HG02970 (cell line): ENCODE data around the gene ADK.

Experiments
- ATAC-seq: cut with Tn5 transposase; IDR thresholded peaks from one replicate; pipeline ENCODE4 v1.9.1; 2021; ENCODE audit warnings: mild to moderate bottlenecking, moderate library complexity, moderate number of reproducible peaks; ENCODE audit not compliant: unreplicated experiment, low FRiP score

ADK gene

DNA sequence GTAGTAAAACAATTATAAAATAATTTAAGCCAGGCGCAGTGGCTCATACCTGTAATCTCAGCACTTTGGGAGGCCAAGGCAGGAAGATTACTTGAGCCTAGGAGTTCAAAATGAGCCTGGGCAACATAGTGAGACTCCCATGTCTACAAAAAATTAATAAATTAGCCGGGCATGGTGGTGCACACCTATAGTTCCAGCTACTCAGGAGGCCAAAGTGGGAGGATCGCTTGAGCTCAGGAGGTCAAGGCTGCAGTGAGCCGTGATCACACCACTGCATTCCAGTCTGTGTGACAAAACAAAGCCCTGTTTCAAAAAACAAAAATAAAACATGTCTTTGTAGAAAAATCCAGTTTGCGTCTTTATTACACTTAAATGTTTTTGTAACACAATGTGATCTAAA lies 533.4 kb downstream of the ADK start:
- no peak for ATAC-seq

- ATAC-seq = no peak
Observed at GRCh38 chr10:74685564-74685963, 534.5 kb downstream of the ADK start.

GRCh38 chr10:74690393-74690792 lies 539.4 kb downstream of the ADK start:
- no peak for ATAC-seq

- ATAC-seq = no peak
Observed at GRCh38 chr10:74691164-74691563, 540.1 kb downstream of the ADK start.

DNA sequence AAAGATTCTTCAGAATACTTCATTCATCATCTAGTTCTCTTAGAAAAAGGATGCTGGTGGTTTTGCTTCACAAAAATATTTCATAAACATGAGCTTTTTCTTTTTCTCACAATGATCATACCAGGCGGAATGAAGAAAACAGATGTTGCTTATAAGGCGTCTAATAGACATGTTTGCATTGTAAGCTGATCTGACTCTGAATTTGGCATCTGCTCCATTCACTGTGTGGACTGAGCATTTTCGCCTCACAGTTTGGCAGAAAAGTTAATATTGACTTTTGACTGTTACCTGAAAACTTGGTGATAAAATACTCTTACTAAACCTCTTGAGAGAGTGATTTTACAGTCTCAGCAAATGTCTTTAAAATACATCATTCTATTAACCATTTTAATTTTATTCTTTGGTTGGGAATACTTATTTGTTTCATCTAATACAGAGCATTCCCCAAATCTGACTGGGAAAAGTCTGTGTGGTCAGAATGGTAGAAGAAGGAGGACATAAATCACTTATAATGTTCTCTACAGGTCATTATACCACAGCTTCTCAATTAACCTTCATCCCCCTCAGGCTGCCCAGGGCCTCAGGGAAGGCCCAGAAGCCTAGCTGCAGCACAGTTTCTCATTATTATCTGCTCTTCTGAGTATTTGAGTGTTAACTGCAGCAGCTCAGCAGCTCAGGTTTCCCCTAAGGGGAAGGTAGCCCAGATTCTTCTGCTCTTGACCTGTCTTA lies 553.8 kb downstream of the ADK start:
- no peak for ATAC-seq

GRCh38 chr10:74705358-74705980 lies 554.4 kb downstream of the ADK start:
- no peak for ATAC-seq

- no peak for ATAC-seq
Observed at GRCh38 chr10:74706966-74707365, 555.9 kb downstream of the ADK start.

DNA sequence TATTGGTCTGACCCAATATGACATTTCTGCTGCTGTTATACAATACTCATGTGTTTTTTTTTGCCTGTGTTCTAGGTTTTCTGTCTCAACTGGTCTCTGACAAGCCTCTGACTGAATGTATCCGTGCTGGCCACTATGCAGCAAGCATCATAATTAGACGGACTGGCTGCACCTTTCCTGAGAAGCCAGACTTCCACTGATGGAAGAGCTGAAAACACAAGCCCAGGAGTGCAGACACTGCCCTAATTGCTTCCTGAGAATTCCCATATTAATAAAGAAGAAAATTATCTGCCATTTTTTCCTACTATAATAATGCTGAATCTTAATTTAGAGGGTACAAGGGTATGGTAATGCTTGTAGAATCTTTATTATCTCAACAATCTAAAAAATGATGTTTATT lies 557.2 kb downstream of the ADK start:
- ATAC-seq = no peak

GRCh38 chr10:74718208-74718607 lies 567.2 kb downstream of the ADK start:
- ATAC-seq = no peak

- ATAC-seq = no peak
Observed at GRCh38 chr10:74728225-74728624, 577.2 kb downstream of the ADK start.

- no peak for ATAC-seq
Observed at GRCh38 chr10:74730246-74730645, 579.2 kb downstream of the ADK start.

DNA sequence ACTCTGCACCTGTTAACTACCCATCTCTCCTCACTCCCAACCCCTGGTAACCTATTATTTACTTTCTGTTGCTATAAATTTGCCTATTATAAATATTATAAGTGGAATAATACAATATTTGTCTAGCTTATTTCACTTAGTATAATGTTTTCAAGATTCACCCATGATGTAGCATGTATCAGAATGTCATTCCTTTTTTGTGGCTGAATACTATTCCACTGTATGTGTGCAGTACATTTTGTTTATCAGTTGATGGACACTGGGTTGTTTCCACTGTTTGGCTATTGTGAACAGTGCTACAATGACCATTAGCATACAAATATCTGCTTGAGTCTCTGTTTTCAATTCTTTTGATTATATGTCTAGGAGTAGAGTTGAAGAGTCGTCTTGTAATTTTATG lies 582.6 kb downstream of the ADK start:
- no peak for ATAC-seq

DNA sequence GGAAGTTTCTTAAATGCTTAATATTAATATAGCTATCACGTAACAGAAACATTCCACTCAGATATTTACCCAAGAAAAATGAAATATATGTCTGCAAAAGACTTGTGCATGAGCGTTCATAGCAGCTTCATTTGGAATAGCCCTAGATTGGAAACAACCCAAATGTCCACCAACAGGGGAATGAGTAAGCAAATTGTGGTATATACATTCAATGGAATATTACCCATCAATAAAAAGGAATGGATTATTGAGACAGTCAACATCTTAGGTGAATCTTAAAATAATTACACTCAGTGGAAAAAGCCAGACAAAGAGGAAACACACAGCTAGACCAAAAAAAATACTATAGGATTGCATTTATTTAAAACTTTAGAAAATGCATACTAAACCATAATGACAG lies 585.0 kb downstream of the ADK start:
- no peak for ATAC-seq

GRCh38 chr10:74738052-74738451 lies 587.0 kb downstream of the ADK start:
- no peak for ATAC-seq

DNA sequence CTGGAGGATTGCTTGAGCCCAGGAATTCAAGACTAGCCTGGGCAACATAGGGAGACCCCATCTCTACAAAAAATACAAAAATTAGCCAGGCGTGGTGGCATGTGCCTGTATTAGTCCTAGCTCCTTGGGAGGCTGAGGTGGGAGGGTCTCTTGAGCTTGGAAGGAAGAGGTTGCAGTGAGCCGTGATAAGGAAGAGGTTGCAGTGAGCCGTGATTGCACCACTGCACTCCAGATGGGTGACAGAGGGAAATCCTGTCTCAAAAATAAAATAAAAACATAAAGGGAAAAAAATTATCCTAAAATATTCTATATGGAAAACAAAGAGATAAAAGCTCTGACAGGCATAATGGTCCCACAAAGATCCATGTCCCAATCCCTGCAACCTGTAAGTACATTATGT lies 587.5 kb downstream of the ADK start:
- ATAC-seq = no peak

DNA sequence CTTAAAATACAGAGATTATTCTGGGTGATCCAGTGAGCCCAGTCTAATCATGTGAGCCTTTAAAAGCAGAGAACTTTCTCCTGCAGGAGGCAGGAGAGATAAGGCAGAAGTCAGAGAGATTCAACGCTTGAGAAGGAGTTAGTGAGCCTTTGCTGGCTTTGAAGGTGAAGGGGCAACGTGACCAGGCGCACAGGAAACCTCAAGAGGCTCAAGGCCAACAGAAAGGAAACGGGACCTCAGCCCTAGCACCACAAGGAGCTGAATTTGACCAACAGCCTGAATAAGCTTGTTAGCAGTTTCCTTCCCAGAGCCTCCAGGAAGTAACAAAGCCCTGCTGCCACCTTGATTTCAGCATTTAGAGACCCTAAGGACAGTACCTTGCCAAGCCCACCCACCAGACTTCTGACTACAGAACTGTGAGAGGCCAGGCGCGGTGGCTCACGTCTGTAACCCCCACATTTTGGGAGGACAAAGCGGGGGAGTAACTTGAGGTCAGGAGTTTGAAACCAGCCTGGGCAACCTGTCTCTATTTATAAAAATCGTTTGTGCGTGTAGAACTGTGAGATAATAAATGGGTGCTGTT lies 588.1 kb downstream of the ADK start:
- ATAC-seq = peak; percentile 58

DNA sequence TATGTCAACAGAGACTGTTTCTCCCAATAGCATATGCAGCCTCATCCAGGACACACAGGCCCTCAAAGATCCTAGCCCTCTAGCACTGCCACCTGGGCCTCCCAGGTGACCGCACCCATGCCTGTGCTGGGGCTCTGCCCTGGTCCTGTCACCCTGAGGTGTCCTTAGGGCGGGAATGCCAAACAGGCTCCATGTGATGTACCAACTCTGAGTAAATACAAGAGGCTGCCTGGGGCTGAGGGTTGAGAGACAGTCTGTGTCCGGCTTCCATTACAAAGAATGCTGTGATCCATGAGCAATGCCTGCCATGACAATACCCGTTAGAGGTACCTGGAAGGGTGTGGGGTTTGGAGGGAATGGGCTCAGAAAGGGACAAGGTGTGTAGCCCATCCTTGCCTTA lies 592.4 kb downstream of the ADK start:
- ATAC-seq = no peak

DNA sequence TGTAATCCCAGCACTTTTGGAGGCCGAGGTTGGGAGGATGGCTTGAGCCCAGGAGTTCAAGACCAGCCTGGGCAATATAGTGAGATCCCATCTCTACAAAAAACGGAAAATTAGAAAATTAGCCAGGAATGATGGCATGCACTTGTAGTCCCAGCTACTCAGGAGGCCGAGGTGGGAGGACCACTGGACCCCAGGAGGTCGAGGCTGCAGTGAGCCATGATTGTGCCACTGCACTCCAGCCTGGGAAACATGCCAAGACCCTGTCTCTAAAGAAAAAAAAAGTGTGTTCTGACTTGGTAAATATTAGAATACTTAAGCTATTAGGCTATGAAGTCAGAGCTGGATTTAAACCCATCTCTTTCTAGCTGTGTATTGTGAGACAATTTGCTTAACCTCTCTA lies 594.4 kb downstream of the ADK start:
- ATAC-seq = no peak

DNA sequence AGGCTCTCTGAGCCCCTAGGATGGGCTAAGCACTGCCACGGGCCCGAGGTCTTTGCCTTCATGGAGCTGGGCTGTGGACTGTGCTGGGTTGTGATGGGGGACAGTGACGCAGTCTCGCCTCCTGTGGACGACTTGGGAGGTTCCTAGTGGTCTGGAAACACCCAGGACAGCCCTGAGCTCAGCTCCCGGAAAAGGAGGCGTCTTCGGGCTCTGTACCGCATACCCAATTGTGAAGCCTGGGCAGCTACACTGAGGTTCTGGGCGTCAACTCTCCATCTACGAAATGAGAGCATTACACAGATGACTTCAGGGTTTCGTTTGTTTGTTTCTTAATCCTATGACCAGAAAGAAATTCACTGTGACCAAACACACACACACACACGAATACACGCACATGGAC lies 595.8 kb downstream of the ADK start:
- ATAC-seq = no peak

DNA sequence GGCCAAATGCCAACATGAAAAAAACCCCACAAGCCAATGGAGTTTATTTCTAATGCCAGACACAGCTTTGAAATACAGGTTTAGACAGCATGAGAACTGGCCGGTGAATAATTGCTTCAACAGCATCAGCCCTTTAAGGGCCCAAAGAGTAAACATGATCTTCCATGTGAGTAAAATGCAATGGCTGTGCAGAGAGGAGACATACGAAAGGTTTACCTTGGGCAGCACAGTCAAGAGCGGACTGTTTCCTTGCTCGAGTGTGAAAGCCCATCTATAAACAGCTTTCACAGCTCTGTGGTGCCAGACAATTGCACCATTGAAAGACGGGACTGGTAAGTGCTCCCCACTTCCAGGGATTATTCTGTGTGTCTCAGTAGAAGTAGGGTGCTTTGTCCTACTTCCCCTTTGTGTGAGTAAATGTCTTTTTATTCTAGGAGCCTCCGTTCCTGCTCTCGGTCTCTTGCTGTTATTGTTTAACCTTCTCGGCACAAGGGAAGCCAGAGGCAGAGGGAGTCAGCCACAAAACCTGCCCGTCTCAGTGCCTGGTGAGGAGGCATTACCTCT lies 597.5 kb downstream of the ADK start:
- ATAC-seq = no peak

DNA sequence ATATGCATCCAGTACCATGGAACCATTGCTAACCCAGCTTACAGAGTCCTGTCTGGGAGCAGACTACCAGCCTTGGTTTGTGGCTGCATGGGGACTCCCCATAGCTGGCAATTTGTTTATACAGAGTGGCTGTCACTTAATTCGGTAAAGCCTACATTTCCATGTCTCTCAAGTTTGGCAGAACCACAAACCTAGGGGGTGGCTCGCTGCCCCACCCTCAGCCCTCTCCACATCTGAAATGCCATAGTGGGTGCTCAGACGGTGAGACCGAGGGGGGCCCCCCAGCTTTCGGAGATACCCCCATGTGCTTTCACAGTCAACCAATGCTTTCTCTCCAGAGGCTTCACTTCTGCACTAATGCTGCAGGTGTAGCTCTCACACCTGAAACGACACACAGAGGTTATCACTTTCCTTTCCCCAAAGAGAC lies 599.8 kb downstream of the ADK start:
- no peak for ATAC-seq
